Lower leg skin (tissue), 3 donors: ENCODE measurements around the gene MT1E.

Source experiments
- POLR2A ChIP-seq, 2 donors: fragments of 450-650 bp; IDR thresholded peaks; one replicate each; pipeline ENCODE4 v1.6.1; 2016 to 2017; ENCODE audit warnings: antibody characterized with exemption in 2 of 2, mild to moderate bottlenecking in 1 of 2, moderate library complexity in 1 of 2
- TF ChIP-seq, protein P1 (sequence below), 3 donors: fragments of 450-650 bp; IDR thresholded peaks; one replicate each; pipeline ENCODE4 v1.5.1; 2016; ENCODE audit warnings: antibody characterized with exemption in 3 of 3, mild to moderate bottlenecking in 3 of 3, moderate library complexity in 2 of 3

- TF ChIP-seq, protein P1, sequence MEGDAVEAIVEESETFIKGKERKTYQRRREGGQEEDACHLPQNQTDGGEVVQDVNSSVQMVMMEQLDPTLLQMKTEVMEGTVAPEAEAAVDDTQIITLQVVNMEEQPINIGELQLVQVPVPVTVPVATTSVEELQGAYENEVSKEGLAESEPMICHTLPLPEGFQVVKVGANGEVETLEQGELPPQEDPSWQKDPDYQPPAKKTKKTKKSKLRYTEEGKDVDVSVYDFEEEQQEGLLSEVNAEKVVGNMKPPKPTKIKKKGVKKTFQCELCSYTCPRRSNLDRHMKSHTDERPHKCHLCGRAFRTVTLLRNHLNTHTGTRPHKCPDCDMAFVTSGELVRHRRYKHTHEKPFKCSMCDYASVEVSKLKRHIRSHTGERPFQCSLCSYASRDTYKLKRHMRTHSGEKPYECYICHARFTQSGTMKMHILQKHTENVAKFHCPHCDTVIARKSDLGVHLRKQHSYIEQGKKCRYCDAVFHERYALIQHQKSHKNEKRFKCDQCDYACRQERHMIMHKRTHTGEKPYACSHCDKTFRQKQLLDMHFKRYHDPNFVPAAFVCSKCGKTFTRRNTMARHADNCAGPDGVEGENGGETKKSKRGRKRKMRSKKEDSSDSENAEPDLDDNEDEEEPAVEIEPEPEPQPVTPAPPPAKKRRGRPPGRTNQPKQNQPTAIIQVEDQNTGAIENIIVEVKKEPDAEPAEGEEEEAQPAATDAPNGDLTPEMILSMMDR (IDR thresholded peaks at IDR 0.05) = no peak
- TF ChIP-seq POLR2A (IDR thresholded peaks at IDR 0.05) = no peak
These were observed 42.3 kb downstream of the MT1E start, which contains the start of gene MT1G for GRCh38 chr16:56667581-56668571.
